Measurements from ENCODE around the gene RPLP2.

RPLP2 gene

DNA sequence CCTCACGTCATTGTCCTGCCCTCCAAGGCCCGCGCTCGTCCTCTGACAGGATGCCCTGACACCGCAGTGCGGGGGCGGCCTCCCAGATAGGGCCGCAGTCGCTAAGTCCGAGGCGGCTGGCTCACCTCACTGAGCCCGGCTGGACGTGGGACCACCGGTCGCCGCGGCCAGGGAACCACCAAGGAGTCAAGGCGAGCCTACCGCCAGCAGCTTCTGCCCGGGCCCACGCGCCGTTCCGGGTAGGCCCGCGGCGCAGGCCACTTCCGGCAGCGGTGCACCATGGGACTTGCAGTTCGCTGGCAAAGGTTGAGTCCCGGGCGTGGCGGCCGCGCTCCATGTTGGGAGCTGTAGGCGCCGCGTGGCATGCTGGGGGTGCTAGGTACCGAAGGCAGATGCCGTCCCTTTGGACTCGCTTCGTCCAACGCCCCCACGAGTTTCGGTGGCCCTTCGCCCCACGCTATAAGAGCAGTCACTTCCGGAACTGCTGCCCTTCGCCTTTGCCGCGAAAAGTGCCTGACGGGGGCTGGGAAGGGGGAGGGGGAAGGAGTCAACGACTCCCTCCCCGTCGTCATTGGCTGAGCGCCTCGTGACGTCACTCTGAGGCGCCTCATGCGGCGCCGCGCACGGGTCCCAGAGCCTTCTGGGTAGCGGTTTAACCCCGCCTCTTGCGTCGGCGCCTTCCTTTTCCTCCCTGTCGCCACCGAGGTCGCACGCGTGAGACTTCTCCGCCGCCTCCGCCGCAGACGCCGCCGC is at the start of gene RPLP2:
Gene RPLP2, plus strand, starts transcription at position 681 of the 753 bp plus-strand sequence. CDS start 268 bp downstream, outside the sequence.
- peak; percentile 98 for DNase-seq

DNA sequence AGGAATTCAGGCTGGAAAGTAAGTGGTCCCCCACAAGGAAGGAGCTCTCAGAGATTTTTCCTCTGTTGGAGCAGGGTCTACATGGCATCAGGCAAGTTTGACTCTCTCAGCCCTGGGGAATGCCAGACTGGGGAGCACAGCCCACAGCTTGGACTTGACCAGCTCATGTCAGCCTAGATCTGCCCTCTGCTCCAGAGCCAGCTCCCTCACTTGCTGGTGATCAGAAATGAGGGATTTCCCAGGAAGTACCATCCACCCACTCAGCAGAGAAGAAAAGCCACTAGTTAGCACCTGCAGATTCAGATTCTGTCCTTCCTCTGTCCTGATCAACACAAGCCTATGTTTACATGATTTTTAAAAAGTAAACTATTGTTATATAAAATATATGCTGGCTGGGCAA is 49.5 kb upstream of the RPLP2 start:
- no peak for DNase-seq

DNA sequence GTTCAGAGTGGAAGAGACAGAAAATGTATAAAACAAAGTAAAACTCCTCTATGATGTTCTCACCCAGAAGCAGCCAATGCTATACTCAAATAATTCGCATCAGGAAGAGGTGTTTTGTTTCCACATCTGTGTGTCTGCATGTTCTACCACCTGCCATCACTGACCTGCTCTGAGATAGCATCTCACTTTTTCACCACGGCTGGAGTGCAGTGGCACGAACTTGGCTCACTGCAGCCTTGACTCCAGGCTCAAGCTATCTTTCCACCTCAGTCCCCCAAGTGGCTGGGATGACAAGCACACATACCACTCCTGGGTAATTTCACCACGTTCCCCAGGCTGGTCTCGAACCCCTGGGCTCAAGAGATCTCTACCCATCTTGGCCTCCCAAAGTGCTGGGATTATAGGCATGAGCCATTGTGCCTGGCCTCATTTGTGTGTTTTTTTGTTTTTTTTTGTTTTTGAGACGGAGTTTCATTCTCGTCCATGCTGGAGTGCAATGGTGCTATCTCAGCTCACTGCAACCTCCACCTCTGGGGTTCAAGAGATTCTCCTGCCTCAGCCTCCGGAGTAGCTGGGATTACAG is 48.1 kb upstream of the RPLP2 start:
- DNase-seq = no peak

DNA sequence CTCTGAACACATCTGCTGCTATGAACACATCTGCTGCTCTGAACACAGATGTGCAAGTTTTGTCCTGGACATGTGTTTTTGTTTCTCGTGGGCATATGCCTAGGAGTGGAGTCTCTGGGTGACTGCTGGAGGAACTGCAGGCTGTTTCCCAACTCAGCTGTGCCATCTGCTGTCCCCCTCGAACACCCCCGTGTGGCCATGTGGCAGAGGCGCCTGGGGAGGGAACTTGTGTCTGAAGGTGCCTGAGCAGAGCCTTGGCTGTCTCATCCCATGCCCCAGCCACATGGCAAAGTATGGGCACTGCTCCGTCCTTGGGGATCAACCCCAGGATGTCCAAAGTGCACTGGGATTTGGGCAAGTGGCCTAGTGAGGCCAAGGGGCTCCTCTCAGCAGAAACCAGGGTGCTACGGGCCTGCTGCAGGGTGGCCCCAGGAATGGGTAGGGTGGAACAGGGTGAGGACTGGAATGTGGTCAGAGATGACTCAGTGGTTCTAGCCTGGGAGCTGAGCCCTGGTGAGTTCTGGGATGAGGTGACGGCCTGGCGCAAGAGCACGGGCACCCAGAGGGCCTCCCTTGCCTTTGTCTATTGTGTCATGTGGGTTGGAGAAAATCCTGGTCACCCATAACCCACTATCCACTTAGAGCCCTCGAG is 47.2 kb upstream of the RPLP2 start:
- DNase-seq = peak; percentile 44

DNA sequence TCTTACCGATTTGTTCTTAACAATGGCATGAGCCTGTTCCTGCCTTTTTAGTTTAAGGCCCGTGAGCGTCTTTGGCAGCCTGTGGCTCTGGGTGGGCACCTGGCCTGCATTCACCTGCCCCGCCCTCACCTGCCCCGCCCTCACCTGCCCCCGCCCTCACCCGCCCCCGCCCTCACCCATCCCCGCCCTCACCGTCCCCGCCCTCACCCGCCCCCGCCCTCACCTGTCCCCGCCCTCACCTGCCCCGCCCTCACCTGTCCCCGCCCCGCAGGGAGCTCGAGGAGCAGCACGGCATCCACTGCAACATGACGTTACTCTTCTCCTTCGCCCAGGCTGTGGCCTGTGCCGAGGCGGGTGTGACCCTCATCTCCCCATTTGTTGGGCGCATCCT is 46.7 kb upstream of the RPLP2 start:
- no peak for DNase-seq

DNA sequence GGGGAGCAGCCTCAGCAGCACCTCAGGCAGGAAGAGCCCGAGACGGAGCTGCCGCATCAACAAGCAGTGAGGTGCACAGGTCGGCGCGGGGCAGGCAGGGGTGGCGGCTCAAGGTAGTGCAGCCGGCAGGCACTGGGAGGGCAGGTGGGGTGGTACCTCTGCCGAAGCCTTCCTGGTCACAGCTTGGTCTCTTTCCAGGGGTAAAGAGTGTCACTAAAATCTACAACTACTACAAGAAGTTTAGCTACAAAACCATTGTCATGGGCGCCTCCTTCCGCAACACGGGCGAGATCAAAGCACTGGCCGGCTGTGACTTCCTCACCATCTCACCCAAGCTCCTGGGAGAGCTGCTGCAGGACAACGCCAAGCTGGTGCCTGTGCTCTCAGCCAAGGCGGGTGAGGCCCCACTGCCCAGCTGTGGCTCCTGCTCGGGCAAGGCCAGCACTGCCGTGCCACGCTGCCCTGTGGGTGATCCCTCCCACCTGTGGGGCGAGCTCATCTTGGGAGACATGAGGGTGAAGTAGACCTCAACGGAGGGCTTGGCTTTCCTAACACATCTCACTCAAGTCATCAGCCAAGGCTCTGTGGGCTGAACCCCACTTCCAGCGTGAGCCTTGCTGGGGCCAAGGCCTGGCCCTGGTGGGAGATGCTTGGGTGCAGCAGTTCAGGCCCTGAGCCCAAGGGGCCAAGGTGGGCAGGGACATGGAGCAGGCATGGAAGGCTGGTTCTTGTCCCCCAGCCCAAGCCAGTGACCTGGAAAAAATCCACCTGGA is 46.0 kb upstream of the RPLP2 start:
- no peak for DNase-seq

DNA sequence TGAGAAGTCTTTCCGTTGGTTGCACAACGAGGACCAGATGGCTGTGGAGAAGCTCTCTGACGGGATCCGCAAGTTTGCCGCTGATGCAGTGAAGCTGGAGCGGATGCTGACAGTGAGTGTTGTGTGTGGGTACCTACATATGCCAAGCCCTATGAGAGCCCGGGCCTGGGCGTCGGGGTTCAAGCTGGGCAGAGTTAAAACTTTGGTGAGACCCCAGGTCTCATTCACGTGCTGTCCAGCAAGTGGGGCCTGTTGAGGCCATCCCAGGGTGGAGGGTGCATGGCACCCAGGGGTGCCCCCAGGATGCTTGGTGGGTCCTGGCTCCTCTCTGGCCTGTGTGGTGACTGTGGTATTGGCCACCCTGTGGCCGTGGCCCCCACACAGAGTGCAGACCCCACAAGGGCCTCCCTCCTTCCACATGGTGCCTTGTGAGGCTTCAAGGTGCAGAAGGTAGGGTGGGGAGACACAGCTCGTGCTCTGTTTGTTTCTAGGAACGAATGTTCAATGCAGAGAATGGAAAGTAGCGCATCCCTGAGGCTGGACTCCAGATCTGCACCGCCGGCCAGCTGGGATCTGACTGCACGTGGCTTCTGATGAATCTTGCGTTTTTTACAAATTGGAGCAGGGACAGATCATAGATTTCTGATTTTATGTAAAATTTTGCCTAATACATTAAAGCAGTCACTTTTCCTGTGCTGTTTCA is 45.3 kb upstream of the RPLP2 start:
- DNase-seq = no peak

DNA sequence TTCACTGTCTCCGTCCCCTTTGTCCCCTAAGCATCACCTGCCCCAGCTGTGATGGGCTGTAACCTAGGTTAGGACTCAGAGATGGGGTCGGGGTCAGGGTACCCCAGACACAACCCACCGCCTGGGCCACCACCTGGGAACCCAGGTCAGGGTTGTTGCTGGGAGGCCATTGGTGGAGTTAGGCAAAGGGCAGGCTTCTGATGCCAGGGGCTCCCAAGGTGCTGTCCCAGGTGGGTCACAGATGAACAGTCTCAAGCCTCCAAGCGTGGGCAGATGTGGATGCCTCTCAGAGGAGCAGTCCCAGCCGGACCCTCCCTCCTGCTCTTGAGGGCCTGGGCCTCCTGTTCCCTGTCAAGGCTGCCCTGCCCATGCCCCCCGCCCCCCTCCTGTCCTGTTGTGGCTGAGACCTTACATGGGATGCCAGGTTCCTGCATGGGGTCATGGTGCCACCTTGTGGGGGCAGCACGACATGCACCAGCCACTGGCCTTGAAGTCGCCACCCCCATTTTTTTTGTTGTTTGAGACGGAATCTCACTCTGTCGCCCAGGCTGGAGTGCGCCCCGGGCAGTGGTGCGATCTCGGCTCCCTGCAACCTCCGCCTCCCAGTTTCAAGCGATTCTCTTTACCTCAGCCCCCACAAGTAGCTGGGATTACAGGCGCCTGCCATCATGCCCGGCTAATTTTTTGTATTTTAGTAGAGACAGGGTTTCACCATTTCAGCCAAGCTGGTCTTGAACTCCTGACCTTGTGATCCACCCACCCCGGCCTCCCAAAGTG is 44.6 kb upstream of the RPLP2 start:
- peak; percentile 49 for DNase-seq

DNA sequence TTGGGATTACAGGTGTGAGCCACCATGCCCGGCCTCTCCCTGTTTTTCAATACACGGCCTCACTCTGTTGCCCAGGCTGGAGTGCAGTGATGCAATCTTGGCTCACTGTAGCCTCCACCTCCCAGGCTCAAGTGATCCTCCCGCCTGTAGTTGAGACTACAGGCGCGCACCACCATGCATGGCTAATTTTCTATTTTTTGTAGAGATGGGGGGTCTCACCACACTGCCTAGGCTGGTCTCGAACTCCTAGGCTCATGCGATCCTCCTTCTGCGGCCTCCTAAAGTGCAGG is 44.0 kb upstream of the RPLP2 start:
- no peak for DNase-seq

DNA sequence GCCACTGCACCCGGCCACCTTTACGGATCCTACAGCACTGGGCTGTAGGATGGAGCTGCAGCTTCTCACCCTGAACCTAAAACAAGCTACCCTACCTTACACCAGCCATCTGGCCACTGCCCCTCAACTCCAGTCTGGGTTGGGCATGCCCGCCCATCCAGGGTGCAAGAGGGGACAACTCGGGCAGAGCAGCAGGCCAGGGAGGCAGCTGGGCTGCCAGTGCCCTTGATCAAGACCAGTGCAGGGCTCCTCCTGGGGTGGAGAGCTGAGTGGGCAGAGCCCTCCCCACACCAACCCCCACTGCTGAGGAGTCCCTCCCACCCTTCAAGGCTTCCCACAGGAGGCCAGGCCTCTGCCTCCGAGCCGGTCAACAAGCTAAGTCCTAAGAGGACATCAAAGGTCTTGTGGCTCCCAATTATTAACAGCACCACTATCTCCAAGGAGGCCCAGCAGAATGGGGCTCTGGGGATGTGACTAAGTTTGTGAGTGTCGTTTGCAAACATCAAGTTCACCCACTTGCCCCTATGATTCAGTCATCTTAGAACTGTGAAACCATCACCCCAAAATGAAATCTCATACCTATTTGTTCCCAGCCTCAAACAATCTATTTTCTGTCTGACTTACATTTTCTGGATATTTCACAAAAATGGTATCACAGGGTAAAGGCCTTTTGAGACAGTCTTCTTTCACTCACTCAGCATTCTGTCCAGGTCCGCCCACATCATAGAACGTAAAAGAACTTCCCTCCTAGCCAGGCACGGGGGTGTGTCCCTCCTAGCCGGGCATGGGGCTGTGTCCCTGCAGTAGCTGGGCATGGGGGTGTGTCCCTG is 43.4 kb upstream of the RPLP2 start:
- DNase-seq = no peak

DNA sequence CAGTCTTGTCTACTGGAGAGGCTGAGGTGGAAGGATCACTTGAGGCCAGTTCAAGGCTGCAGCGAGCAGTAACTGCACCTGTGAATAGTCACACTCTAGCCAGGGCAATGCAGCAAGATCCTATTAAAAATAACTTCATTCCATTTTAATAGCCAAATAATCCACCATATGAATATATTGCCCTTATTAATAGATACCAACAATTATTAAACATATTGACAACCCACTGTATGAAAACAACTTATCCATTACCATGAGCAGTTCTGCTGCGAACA is 42.9 kb upstream of the RPLP2 start:
- DNase-seq = no peak

DNA sequence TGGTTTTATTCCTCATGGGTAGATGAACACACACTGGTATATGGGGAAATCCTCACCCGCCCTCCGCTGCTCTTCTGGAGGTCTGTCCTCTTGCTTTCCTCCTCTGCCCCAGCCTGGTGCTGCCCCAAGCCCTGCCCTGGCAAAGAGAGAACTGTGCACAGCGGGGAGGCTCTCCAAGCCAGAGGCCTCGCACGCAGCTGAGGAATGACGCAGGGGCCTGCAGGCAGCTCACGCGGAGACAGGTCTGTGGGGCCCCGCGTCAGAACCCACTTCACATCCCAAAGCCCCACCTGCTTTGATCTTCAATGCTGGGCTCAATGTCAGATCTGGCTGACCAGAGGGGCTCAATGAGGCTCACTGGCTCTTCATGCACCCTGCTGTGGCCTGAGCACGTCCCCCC is 42.5 kb upstream of the RPLP2 start:
- no peak for DNase-seq

DNA sequence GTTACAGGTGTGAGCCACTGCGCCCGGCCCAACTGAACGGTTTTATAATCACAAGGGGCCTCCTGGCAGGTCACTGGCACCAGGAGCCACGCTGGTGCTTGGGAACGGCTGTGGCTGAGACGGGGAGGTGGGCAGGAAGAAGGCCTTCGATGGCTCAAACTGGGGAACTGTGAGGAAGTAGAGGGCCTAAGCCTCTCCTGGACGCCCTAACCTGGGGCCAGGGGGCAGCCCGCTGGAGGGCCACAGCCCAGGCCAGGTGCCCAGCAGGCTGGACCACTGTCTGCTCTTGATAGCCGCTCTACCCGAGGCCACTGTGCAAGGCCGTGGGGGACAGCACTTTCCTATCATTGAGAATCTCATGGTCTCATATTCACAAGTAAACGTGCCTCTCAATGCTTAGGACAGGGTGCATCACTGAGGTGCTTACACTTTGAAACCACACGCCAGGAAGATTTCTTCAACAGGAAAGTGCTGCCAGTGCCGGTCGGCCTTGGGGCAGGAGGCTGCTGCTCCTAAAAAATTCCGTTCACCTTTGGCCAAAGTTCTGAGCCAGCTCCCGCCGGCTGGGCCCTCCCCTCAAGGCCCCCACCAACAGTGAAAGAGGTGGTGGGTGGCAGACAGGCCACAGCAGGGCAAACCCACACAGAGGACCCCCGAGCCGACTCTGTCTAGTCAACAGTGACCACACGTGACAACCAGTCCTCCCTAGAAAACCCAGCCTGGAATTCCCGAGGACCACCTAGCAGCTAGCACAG is 39.7 kb upstream of the RPLP2 start:
- no peak for DNase-seq

DNA sequence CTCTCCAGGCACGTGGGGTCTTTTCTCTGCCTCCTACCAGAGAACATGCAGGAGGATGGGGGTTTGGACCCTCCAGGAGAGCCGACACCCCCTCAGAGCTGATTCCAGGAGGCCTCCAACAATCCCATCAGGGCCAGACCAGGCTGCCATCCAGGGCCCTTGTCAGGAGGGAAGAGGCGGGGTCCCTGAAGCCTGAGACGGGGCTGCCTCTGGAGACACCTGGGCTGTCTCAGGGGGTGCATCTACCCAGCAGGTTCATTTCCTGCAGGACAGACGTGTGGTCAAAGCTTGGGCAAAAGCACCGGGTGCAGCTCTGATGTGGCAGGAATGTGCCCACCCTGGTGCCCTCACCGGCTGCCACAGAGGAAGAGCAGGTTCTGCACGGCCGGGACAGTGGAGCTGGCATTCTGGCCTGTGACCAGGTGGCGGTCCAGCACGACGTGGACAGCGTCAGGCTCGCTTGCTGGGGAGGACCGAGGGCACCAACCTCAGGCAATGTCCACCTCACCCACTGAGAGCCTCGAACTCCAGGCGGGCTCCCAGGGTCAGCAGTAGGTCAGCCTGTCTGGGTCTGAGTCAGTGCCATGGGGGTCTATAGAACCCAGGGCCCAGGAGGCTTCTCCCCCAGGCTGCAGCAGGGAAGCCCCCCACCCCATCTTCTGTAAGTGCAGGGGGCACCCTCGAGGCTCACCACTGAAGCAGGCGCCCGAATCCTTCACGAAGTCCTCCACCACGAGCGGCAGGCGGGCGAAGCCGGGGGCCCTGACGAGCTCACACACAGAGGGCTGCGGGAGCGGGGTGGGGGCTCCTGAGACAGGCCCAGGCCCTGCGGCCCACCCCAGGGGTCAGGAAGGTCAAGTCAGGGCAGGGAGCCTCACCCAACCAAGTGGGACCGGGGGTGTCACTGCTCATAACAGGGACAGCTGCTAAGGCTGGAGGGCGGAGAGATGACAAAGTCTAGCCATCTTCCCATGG is 38.8 kb upstream of the RPLP2 start:
- no peak for DNase-seq

DNA sequence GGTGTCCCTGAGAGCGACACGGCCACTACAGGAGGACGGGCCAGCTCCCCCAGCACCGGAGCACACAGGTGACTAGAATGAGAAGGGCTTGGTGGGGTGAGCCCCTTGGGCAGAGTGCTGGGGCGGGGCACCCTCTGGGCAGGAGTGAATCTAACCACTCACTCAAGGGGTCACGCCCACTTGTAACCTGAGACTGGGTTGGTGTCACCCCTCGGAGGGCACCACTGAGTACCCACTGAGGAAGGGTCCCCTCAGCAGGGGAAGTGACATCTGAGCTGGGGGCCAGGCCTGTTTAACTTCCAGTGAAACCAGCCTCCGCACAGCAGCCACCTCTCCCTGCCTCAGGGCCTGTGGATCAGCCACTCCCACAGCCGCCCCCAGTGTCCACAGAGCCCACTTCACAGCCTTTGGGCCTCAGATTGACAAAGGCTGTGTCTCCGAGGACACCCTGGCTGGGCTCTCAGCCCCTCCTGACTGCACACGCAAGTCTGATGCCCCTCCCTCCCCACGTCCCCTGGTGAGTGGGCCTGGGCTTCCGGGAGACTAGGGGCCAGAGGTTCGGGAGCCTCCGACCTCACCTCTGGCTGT is 38.1 kb upstream of the RPLP2 start:
- no peak for DNase-seq

DNA sequence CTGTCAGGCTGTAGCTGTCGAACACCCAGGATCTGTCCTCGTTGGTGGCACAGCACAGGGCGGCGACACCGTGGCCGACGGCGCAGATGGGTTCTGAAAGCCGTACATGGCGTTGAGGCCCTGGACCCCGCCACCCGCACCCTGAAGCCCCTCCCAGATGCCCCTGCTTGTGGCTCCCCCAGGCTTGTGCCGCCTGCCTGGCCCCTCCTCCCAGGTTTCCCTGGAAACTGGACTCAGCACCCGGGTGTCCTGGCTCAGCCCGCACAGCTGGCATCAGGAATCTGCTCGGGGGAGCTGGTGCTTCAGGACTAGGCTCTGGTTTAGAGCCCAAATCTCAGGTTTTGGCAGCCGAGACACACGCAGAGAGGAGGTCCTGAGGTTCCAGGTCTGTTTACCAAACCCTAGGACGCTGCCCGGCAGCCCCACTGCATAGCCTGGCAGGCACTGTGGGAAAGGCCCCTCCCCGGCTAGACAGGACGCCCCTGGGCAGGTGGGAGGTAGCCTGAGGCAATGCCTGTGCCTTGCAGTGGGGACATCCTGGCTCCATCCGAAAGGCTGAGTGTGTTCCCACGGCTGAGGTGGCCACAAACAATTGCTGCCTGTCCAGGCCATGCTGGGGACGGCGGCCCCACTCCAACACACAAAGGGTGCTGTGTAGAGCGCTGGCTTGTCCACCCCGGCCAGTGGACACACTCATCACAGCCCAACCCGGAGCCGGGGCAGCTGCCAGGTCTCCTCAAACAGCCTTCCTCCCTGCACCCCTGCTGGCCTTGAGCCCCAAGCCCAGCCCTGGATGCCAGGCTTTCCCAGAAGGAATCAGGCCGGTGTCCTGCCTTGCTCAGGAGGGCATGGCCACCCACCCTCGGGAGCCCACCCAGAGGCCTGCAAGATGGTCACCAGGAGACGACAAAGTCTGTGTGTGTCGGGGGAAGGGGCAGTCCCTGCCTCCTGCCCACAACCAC is 37.1 kb upstream of the RPLP2 start:
- peak; percentile 92 for DNase-seq

DNA sequence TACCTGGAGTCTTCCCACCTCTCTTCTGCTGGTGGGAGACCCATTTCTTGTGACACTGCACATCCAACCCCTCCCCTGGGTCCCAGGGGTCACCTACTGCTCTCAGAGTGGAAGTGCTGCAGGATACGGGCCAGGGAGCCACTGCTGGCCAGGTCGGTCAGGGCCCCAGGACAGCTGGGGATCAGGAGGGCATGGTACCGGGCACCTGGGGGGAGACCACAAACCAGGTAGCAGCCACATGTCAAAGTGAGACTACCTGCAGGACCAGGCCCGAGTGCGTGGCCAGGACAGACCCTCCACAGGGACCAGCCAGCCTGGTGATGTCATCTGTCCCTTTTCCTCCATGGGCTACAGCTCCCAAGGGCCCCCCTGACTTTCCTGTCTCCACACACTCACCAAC is 36.3 kb upstream of the RPLP2 start:
- DNase-seq = no peak

DNA sequence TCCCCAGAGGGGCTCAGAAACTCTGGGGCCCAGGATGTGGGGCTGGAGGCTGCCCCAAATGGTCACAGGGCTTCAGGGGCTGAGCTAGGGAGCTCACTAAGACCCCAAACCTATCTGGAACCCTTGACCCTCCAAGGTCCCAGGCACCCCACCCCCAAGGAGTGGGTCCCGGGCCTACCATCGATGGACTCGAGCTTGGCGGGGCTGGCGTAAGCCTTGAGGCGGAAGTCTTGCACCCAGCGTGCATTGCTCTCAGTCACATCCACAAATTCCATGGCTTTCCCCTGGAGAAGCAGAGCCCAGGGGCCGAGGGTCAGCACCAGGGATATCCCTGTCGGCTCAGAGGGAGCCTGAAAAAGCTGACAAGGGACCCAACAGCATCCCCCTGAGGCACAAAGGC is 35.9 kb upstream of the RPLP2 start:
- DNase-seq = no peak
